HepG2 (cell line): ENCODE measurements around the gene VWCE. TPM values are rescaled to one million over a fixed set of nuclear protein-coding genes. Genes with fewer than 3 reads are reported as not detected.

Experiments
- USF2 ChIP-seq, 2 experiments: sonication (generic) in 1 of 2; formaldehyde crosslinking in 1 of 2; IDR thresholded peaks; 2 replicates each; pipeline versions ENCODE4 v1.5.1 to v1.6.1; 2011 to 2020; ENCODE audit warnings: borderline replicate concordance in 1 of 2, low read depth in 1 of 2, low read length in 1 of 2, mild to moderate bottlenecking in 1 of 2, missing genetic modification reagents in 1 of 2, moderate library complexity in 1 of 2
- ZBTB40 ChIP-seq, 2 experiments: fragments of 450-650 bp in 1 of 2; sonication (generic) in 1 of 2; formaldehyde crosslinking in 1 of 2; IDR thresholded peaks; 2 replicates each; pipeline versions ENCODE4 v1.6.1 to v1.8.0; 2016 to 2022; ENCODE audit warnings: antibody characterized with exemption in 1 of 2, mild to moderate bottlenecking in 1 of 2, missing genetic modification reagents in 1 of 2
- ZNF530 ChIP-seq: sonication (generic); formaldehyde crosslinking; IDR thresholded peaks from 2 replicates; pipeline ENCODE4 v1.5.0; 2020; ENCODE audit warnings: low read depth, mild to moderate bottlenecking, missing genetic modification reagents
- ZNF660 ChIP-seq: sonication (generic); formaldehyde crosslinking; IDR thresholded peaks from 2 replicates; pipeline ENCODE4 v1.5.1; 2020; ENCODE audit warnings: mild to moderate bottlenecking, low read depth, missing genetic modification reagents, borderline replicate concordance
- ZNF891 ChIP-seq: sonication (generic); formaldehyde crosslinking; IDR thresholded peaks from 2 replicates; pipeline ENCODE4 v1.5.0; 2020; ENCODE audit warnings: mild to moderate bottlenecking, missing genetic modification reagents
- polyA plus RNA-seq, 8 experiments: library from polyadenylated mRNA; depleted of rRNA in 3 of 8; stranded (reverse) in 7 of 8; unstranded in 1 of 8; fragments of >200 nt; fragmentation: Illumina TruSeq in 4 of 8; extraction: Trizol in 4 of 8; gene quantifications; 2 replicates each; pipeline versions ENCODE4 v1.2.1 to v1.2.3, GENCODE V29; 2011 to 2016; ENCODE audit warnings: low read depth in 4 of 8, missing spikeins in 1 of 8, mixed read lengths in 1 of 8; ENCODE audit not compliant: insufficient read depth in 1 of 8
- total RNA-seq, 5 experiments: library from RNA; depleted of rRNA; stranded (reverse); fragments of >200 nt; fragmentation: Illumina TruSeq; extraction: Trizol; gene quantifications; 2 replicates each; pipeline ENCODE4 v1.2.3, GENCODE V29; 2016; ENCODE audit warnings: low read depth in 1 of 5
- TF ChIP-seq, protein P1 (sequence below): sonication (generic); formaldehyde crosslinking; IDR thresholded peaks from 2 replicates; pipeline ENCODE4 v1.4.0; 2020; ENCODE audit warnings: missing genetic modification reagents, mild to moderate bottlenecking, borderline replicate concordance
- TF ChIP-seq, protein P2 (sequence below): sonication (generic); formaldehyde crosslinking; conservative IDR thresholded peaks from 2 replicates; pipeline ENCODE4 v1.8.0; 2022; ENCODE audit warnings: low read depth, missing genetic modification reagents
- TF ChIP-seq, protein P3 (sequence below): sonication (generic); formaldehyde crosslinking; IDR thresholded peaks from 2 replicates; pipeline ENCODE4 v1.5.1; 2020; ENCODE audit warnings: missing genetic modification reagents, mild to moderate bottlenecking, borderline replicate concordance

The VWCE gene
- total and polyA plus RNA-seq, 2 of the 13 experiments (the other 11 are each of a cell fraction or from before 2014, with no cell fraction given) = 27.6 to 58.3 TPM

DNA sequence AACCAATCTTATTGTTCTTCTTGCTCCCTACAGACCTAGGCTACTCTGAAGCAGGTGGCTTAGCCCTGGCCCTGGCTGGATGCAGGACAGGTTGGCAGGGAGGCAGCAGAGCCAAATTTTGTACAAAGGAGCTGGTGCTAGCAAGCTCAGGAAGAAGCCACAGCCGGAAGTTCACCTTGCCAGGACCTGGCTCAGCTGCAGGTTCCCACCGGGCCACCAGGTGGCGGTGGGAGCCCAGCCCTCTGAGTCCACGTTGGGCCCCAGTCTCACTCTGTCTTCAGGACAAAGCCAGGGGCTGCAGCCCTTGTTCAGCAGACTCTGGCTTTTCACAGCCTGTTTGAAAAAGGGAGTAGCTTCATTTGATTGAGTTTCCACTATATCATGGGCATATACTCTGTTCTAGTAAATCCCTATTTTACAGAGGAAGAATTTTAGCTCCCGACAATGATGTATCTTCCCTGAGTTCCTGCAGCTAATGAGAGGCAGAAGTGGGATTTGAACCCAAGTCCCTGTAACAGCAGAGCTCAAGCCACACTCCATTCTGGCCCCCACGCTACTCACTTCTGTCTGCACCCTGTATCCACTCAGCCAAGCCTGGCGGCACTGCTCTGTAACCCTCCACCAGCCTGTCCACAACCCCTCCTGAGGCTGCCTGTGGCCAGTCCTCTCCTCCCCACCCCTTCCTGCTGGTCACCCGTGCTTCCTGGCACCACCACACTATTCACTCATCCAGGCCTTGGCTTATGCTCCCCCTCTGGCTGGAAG, 41.2 kb upstream of the VWCE start (continued):
- TF ChIP-seq, protein P1, sequence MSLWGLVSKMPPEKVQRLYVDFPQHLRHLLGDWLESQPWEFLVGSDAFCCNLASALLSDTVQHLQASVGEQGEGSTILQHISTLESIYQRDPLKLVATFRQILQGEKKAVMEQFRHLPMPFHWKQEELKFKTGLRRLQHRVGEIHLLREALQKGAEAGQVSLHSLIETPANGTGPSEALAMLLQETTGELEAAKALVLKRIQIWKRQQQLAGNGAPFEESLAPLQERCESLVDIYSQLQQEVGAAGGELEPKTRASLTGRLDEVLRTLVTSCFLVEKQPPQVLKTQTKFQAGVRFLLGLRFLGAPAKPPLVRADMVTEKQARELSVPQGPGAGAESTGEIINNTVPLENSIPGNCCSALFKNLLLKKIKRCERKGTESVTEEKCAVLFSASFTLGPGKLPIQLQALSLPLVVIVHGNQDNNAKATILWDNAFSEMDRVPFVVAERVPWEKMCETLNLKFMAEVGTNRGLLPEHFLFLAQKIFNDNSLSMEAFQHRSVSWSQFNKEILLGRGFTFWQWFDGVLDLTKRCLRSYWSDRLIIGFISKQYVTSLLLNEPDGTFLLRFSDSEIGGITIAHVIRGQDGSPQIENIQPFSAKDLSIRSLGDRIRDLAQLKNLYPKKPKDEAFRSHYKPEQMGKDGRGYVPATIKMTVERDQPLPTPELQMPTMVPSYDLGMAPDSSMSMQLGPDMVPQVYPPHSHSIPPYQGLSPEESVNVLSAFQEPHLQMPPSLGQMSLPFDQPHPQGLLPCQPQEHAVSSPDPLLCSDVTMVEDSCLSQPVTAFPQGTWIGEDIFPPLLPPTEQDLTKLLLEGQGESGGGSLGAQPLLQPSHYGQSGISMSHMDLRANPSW (CRISPR knock-in tag) = no peak
- TF ChIP-seq ZBTB40 (IDR thresholded peaks at IDR 0.05) (no peak), ZBTB40 (CRISPR knock-in tag; IDR thresholded peaks at IDR 0.05) (no peak), ZNF530 (CRISPR knock-in tag) (no peak), USF2 (IDR thresholded peaks at IDR 0.05; ENCODE audit: low read depth, low read length) (no peak), USF2 (CRISPR knock-in tag; IDR thresholded peaks at IDR 0.05; ENCODE audit: borderline replicate concordance) (no peak), ZNF660 (CRISPR knock-in tag) (no peak), ZNF891 (CRISPR knock-in tag) (no peak; the same call in 1 of the 2 replicates)
- TF ChIP-seq, protein P2, sequence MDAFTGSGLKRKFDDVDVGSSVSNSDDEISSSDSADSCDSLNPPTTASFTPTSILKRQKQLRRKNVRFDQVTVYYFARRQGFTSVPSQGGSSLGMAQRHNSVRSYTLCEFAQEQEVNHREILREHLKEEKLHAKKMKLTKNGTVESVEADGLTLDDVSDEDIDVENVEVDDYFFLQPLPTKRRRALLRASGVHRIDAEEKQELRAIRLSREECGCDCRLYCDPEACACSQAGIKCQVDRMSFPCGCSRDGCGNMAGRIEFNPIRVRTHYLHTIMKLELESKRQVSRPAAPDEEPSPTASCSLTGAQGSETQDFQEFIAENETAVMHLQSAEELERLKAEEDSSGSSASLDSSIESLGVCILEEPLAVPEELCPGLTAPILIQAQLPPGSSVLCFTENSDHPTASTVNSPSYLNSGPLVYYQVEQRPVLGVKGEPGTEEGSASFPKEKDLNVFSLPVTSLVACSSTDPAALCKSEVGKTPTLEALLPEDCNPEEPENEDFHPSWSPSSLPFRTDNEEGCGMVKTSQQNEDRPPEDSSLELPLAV (CRISPR knock-in tag) = no peak
- TF ChIP-seq, protein P3, sequence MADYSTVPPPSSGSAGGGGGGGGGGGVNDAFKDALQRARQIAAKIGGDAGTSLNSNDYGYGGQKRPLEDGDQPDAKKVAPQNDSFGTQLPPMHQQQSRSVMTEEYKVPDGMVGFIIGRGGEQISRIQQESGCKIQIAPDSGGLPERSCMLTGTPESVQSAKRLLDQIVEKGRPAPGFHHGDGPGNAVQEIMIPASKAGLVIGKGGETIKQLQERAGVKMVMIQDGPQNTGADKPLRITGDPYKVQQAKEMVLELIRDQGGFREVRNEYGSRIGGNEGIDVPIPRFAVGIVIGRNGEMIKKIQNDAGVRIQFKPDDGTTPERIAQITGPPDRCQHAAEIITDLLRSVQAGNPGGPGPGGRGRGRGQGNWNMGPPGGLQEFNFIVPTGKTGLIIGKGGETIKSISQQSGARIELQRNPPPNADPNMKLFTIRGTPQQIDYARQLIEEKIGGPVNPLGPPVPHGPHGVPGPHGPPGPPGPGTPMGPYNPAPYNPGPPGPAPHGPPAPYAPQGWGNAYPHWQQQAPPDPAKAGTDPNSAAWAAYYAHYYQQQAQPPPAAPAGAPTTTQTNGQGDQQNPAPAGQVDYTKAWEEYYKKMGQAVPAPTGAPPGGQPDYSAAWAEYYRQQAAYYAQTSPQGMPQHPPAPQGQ = no peak
